NCI-H2196 treated with DMSO at 0.1 percent for 48 hours (cell line): Measurements from ENCODE around the gene EPX.

Experiments used
- DNase-seq: peaks from one replicate; lab custom pipeline; 2025; ENCODE audit not compliant: unreplicated experiment; lab: John Stamatoyannopoulos, UW

Gene EPX

GRCh38 chr17:58224315-58224714 is 31.8 kb downstream of the EPX start:
- DNase-seq: no peak

DNA sequence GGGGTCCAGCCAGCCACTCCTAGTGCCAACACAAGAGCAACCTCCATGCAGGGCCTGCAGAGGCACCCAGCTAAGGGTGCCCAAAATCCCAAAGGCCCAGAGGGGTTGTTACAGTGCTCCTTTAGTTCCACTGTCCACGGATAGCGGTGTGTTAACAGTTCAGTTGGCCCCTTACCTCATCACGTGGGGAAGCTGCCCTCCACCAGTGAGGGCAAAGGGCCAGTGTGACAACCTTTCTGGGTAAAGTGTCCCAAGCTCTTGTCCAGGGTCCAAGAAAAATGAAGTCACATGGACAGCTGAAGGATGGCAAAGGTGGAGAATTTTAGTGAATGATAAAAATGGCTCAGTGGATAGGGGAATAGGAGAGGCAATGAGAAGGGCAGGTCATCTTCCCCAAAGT is 35.2 kb downstream of the EPX start:
- no peak for DNase-seq

GRCh38 chr17:58228679-58229078 is 36.2 kb downstream of the EPX start:
- DNase-seq: no peak

- DNase-seq: no peak
Measured at GRCh38 chr17:58229384-58229783, 36.9 kb downstream of the EPX start.

- no peak for DNase-seq
Measured at GRCh38 chr17:58229881-58230280, 37.4 kb downstream of the EPX start.

- DNase-seq: no peak
Measured at GRCh38 chr17:58231641-58232040, 39.1 kb downstream of the EPX start.

- no peak for DNase-seq
Measured at GRCh38 chr17:58232707-58233156, 40.2 kb downstream of the EPX start.

- DNase-seq: no peak
Measured at GRCh38 chr17:58233543-58233942, 41.0 kb downstream of the EPX start.

DNA sequence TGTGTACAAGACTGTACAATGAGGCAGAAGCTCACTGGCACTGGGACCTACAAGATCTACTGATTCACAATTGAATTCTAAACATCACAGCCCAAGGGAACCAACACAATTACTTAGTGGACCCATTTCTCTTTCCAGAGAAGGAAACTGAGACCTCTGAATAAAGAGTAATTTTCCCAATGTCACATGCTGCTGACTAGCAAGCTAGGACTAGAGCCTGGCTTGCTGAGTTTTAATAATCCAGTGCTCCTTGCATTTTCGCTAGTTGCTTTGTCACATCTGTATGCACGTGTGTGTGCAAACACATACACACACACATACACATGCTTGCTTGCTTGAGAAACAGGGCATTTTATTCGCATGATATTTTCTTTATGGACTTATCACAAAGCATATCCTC is 42.0 kb downstream of the EPX start:
- DNase-seq: no peak

GRCh38 chr17:58235821-58236220 is 43.3 kb downstream of the EPX start:
- DNase-seq: no peak

DNA sequence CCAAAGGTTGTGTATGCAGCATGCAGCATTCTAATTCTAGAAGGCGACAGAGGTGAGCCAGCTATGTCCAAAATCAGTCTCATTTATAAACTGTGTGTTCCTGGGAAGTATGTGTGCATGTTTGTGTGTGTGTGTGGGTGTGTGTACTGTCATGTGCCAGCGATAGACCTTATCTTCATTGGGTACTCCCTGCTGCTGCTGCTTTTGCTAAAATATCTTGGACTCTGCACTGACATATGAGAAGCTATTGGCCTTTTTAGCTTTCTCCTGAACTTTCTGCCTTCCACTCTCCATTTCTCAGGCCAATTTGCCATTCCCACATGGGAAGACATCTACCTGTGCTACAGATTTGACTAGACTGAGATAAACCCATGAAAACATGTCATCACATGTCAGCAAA is 43.9 kb downstream of the EPX start:
- DNase-seq: no peak

- DNase-seq: no peak
Measured at GRCh38 chr17:58238147-58238634, 45.7 kb downstream of the EPX start, which contains the start of gene LPO. Gene LPO (plus strand): TSS chr17:58238584. CDS start chr17:58242980, 4,396 bp downstream.

DNA sequence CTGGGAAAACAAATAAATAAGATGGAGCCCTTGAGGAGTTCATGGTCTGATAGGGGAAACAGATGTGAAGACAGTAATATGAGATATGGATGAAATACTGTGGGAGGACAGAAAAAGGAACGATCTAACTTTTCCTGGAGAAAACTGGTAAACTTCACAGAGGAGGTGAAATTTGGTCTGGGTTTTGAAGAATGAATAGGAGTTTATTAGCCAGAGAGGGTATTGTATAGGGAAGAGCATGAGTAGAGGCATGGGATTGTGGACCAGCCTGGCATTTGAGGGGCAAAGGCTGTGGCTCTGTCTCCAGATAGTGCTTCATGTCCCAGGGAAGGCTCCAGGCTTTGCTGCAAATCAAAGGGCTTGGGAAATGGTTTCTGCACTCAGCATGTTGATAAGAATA is 47.5 kb downstream of the EPX start:
- DNase-seq: no peak

DNA sequence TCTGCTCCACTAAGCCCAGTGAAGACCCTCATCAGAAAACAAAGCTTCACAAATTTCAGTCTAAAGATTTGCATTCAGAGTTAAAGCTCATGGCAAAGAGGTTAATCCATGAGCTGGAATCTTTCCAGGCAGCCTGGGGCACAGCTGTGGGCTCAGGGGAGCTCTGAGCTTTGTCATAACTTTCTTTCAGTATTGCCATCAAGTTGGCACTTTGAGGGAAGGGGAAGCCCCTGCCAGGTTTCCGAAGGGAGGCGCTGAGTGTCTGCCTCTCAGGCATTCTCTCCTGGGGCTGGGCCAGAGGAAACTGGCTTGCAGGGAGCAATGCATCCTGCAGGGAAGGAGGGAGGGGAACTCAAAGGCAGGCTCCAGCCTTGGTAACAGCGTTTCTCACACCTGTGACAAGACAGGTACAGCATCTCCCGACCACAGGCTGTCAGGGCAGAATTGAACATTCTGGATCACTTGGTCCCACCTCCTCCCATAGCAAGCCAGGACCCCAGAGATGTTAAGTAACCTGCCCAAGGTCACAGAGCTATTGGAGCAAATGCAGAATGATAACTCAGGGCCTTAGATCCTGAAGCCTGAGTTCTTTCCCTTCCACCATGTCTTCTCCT is 49.8 kb downstream of the EPX start:
- no peak for DNase-seq

- DNase-seq: no peak
Measured at GRCh38 chr17:58244963-58245362, 52.4 kb downstream of the EPX start.

DNA sequence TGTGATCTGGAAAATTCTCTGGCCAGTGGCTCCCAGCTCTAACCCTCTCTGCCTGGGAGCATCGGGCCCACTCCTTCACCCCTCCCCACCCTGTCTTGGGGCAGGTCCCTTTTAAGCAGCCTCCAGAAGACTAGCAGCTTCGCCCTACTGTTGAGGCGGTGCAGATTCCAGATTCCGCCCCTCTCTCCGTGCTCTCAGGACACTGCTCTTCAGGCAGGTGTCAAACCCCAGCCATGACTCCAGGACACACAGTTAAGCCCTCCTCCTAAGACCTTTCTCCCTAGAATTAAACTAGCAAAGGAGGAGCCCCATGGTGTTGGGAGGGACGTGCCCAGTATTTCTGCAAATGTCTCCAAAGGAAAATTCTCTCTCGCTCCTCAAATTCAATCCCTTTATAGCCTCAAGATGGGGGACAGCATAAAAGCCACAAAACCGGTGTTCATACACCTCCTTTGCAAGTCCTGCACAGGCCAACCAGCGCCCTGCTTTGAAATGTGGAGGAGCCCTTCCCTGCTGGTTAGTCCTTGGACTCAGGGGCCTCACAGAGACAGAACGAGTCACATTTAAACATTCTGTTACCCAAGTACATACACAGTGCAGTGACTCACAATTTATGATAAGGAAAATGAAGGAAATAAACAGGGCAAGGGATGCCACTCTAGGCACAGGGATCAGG is 53.0 kb downstream of the EPX start:
- DNase-seq: no peak

DNA sequence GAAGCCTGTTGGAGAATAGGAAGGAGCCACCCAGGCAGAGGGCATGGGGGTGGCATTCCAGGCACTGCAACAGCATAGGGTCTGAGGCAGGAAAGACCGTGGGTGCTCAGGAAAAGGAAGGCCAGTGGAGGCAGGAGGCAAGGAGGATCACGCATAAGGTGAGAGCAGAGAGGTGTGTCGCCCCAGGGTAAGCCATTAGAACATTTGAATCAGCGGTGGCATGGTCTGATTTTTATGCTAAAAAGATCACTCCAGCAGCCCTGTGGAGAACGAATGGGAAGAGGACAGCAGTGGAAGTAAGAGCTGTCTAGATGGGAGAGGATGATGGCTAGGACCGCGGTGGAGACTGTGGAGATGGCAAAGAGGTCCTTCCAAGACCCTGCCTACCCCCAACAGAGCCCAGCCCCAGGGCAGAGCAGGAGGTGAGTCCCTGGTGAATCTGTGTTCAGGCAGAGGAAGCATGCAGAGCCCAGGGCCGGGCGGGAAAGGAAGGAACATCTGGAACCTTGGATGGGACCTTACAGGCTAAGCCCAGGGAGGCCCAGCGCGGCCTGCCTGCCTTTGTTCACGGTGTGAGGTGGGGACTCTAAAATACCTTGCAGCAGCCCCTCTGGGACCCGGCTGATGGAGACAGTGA is 53.7 kb downstream of the EPX start:
- DNase-seq: no peak

- DNase-seq: no peak
Measured at GRCh38 chr17:58246781-58247180, 54.3 kb downstream of the EPX start.

- no peak for DNase-seq
Measured at GRCh38 chr17:58247511-58248363, 55.2 kb downstream of the EPX start.

GRCh38 chr17:58248955-58249269 is 56.4 kb downstream of the EPX start:
- DNase-seq: no peak
